Measurements from ENCODE around the gene ZNF92.

Gene ZNF92

DNA sequence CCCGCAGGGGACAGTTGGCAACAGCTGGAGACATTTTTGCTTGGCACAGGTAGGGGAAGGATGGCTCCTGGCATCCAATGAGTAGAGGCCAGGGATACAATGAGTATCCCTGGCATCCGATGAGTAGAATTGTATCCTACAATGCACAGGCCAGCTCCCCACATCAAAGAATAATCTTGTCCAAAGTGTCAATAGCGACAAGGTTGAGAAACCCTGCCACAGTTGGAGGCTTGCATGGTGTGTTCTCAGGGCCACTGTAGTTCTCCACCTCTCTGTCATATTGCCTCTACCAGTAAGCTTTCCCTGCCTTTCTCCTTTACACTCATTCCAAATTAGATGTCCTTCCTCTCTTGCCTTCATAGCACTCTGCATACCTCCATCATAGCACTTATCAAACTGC lies 60.7 kb downstream of the ZNF92 start:
- no peak for DNase-seq
- peaks cover 3% of the 10 kb centered on the region for H3K9me3 ChIP-seq (ENCODE audit: severe bottlenecking)

DNA sequence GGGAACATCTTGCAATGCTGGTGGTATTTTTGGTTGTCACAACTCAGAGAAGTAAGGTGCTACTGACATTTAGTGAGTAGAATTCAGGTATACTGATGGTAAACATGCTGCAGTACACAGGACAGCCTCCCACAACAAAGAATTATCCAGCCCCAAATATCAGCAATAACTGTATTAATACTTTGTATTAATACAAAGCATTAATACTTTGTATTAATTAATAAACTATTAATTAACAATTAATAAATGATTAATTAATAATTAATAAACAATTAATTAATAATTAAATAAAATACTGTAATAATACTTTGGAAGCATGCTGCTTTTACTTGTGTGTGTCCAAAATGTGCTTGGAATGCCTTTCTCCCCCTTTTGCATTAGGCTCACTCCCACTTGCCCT lies 62.5 kb downstream of the ZNF92 start:
- TF ChIP-seq, protein P1, sequence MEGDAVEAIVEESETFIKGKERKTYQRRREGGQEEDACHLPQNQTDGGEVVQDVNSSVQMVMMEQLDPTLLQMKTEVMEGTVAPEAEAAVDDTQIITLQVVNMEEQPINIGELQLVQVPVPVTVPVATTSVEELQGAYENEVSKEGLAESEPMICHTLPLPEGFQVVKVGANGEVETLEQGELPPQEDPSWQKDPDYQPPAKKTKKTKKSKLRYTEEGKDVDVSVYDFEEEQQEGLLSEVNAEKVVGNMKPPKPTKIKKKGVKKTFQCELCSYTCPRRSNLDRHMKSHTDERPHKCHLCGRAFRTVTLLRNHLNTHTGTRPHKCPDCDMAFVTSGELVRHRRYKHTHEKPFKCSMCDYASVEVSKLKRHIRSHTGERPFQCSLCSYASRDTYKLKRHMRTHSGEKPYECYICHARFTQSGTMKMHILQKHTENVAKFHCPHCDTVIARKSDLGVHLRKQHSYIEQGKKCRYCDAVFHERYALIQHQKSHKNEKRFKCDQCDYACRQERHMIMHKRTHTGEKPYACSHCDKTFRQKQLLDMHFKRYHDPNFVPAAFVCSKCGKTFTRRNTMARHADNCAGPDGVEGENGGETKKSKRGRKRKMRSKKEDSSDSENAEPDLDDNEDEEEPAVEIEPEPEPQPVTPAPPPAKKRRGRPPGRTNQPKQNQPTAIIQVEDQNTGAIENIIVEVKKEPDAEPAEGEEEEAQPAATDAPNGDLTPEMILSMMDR (IDR thresholded peaks at IDR 0.05; ENCODE audit: low read depth, low read length) = no peak
- no peak overlapping the region for H3K4me3 ChIP-seq (ENCODE audit: low read depth, low read length)
- H3K27me3 ChIP-seq (ENCODE audit: insufficient read depth, low read depth, severe bottlenecking) = no peaks in the 10 kb centered on the region
- no peak overlapping the region for H3K27ac ChIP-seq
- no peaks in the 10 kb centered on the region for H3K9me3 ChIP-seq (ENCODE audit: severe bottlenecking)
- no peaks in the 10 kb centered on the region for H3K36me3 ChIP-seq
- DNase-seq = no peak

More for the DNA sequence above, 60.7 kb downstream of the ZNF92 start:
- Histone ChIP-seq H3K27me3 (ENCODE audit: insufficient read depth, low read depth, severe bottlenecking) (no peaks in the 10 kb centered on the region), H3K4me3 (ENCODE audit: low read depth, low read length) (no peak overlapping the region), H3K27ac (no peak overlapping the region), H3K36me3 (no peaks in the 10 kb centered on the region)
- TF ChIP-seq, protein P1 (IDR thresholded peaks at IDR 0.05; ENCODE audit: low read depth, low read length) = no peak

GRCh38 chr7:65438598-65438997 lies 64.9 kb downstream of the ZNF92 start:
- TF ChIP-seq, protein P1 (IDR thresholded peaks at IDR 0.05; ENCODE audit: low read depth, low read length) = no peak
- H3K4me3 ChIP-seq (ENCODE audit: low read depth, low read length) = no peak overlapping the region
- no peaks in the 10 kb centered on the region for H3K9me3 ChIP-seq (ENCODE audit: severe bottlenecking)
- no peaks in the 10 kb centered on the region for H3K36me3 ChIP-seq
- DNase-seq = no peak
- H3K27me3 ChIP-seq (ENCODE audit: insufficient read depth, low read depth, severe bottlenecking) = no peaks in the 10 kb centered on the region
- no peak overlapping the region for H3K27ac ChIP-seq

DNA sequence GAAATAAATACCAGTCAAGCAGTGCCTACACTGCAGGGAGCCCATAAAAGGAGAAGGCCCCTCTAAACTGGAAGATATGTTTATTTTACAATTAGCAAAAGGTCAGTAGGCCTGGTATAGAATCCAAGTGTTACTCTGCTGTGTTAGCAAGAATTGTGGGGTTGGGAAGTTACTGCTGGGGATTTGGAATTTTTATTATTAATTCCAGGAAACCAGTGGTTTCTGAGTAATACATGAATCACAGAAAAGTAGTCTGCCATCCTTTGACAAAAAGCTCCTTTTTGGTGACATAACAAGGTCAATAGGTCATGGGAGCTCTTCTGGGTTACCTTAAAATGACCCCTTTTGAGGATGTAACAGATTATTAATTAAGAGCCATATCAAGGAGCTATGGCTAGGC lies 67.4 kb downstream of the ZNF92 start:
- no peak overlapping the region for H3K27ac ChIP-seq

DNA sequence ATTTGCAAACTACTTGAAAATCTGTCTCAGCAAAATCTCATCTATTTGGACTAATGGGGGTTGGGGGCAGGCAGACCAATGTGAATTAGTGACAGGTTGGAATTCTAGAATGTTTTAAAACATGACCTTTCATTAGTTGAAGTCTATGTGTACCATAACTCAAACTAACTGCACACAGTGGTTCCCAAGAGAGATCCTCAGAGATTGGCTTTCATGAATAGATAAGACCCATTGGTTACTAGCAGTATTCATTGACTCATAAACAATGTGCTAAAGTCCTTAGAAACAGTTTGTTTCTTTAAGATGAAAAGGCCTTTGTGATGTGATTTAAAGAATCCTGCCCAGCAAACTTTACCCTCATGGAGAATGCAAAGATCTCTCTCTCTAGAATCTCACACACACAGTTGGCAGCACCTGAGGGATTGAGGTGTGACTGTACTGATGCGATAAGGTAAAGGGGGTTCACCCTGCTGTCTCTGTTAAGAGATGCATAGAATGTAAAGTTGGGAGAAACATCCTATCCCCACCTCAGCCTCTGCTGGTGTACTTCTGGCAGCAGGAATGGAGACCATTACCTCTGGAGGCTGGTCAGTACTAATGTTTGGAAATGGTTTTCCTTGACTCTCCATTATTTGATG lies 70.7 kb downstream of the ZNF92 start:
- Histone ChIP-seq H3K27ac (no peak overlapping the region), H3K36me3 (no peaks in the 10 kb centered on the region), H3K9me3 (ENCODE audit: severe bottlenecking) (peaks cover 5% of the 10 kb centered on the region), H3K4me3 (ENCODE audit: low read depth, low read length) (no peak overlapping the region), H3K27me3 (ENCODE audit: insufficient read depth, low read depth, severe bottlenecking) (no peaks in the 10 kb centered on the region)
- TF ChIP-seq, protein P1 (IDR thresholded peaks at IDR 0.05; ENCODE audit: low read depth, low read length) = no peak
- no peak for DNase-seq

More for the DNA sequence above, 67.4 kb downstream of the ZNF92 start:
- Histone ChIP-seq H3K36me3 (no peaks in the 10 kb centered on the region), H3K9me3 (ENCODE audit: severe bottlenecking) (no peaks in the 10 kb centered on the region), H3K27me3 (ENCODE audit: insufficient read depth, low read depth, severe bottlenecking) (no peaks in the 10 kb centered on the region), H3K4me3 (ENCODE audit: low read depth, low read length) (no peak overlapping the region)
- no peak for DNase-seq
- TF ChIP-seq, protein P1 (IDR thresholded peaks at IDR 0.05; ENCODE audit: low read depth, low read length) = no peak
